HCT116 (cell line): ENCODE measurements around the gene SLC6A11. TPM values are rescaled to one million over a fixed set of nuclear protein-coding genes. Genes with fewer than 3 reads are reported as not detected.

Experiments used
- ATAC-seq: fragments of 200-7000 bp; cut with Tn5 transposase; 2 replicates; pipeline ENCODE4 v1.9.1; 2020; ENCODE audit warnings: mild to moderate bottlenecking, moderate library complexity
- BruUV-seq: library from RNA; stranded (reverse); fragments of 400-500 nt; replicated peaks from 2 replicates; lab custom pipeline; 2021; lab: Mats Ljungman, UMichigan
- CTCF ChIA-PET: fragments of 300-600 bp; sonication (Branson Sonifier 250); formaldehyde crosslinking; loops from one replicate; lab custom pipeline; 2021; ENCODE audit warnings: antibody characterized with exemption; lab: Charles Lee
- POLR2A ChIA-PET: fragments of 300-600, 350-600 bp; sonication (Branson Sonifier 250); formaldehyde crosslinking; loops from one replicate; lab custom pipeline; 2021; ENCODE audit warnings: antibody characterized with exemption; lab: Charles Lee
- RAD21 ChIA-PET, 2 experiments: fragments of 300-600 bp; sonication (Branson Sonifier 250); formaldehyde crosslinking; loops; one replicate each; lab custom pipeline; 2023; ENCODE audit warnings: low total read pairs in 2 of 2; ENCODE audit not compliant: uncharacterized antibody in 2 of 2, unreplicated experiment in 2 of 2, low non-redundant PET in 1 of 2; lab: Charles Lee
- DNase-seq: peaks from one replicate; pipeline ENCODE4 v3.0.0-alpha.2; 2010; ENCODE audit warnings: low read depth, low spot score
- H2AFZ ChIP-seq: fragments of 200-600 bp; shearing (Covaris generic), sonication (generic); 2 replicates; pipeline ENCODE4 v1.6.1; 2017; ENCODE audit warnings: low read depth, mixed run types, mixed read lengths, antibody characterized with exemption, low read length; ENCODE audit not compliant: poor library complexity, severe bottlenecking
- H3K27ac ChIP-seq: 2 replicates; pipeline ENCODE4 v1.5.1; 2012; ENCODE audit warnings: low read depth, low read length
- H3K27me3 ChIP-seq: fragments of 200-600 bp; sonication (generic); 2 replicates; pipeline ENCODE4 v1.6.1; 2016; ENCODE audit warnings: mixed run types, low read length, mixed read lengths; ENCODE audit not compliant: insufficient read depth
- H3K36me3 ChIP-seq, 2 experiments: fragments of 200-500 bp in 1 of 2; fragments of 200-600 bp in 1 of 2; sonication (Bioruptor generic) in 1 of 2; sonication (generic) in 1 of 2; 2 replicates each; pipeline versions ENCODE4 v1.5.1 to v1.6.1; 2014 to 2016; ENCODE audit warnings: low read length in 2 of 2, inconsistent platforms in 1 of 2, mixed read lengths in 1 of 2, mixed run types in 1 of 2; ENCODE audit not compliant: insufficient read depth in 2 of 2, control insufficient read depth in 1 of 2
- H3K4me1 ChIP-seq, 2 experiments: fragments of 200-600 bp in 1 of 2; sonication (generic) in 1 of 2; 2 replicates each; pipeline versions ENCODE4 v1.5.1 to v1.6.1; 2012 to 2017; ENCODE audit warnings: low read length in 2 of 2, inconsistent platforms in 1 of 2, mild to moderate bottlenecking in 1 of 2, mixed read lengths in 1 of 2, mixed run types in 1 of 2, moderate library complexity in 1 of 2; ENCODE audit not compliant: insufficient read depth in 2 of 2, control insufficient read depth in 1 of 2
- H3K4me2 ChIP-seq: fragments of 200-600 bp; sonication (generic); 2 replicates; pipeline ENCODE4 v1.6.1; 2017; ENCODE audit warnings: mixed run types, low read length, mixed read lengths
- H3K4me3 ChIP-seq, 2 experiments: fragments of 200-600 bp in 1 of 2; sonication (generic) in 1 of 2; replicated peaks in 1 of 2; 2 replicates each; pipeline ENCODE4 v1.5.1; 2011 to 2016; ENCODE audit warnings: low read length in 2 of 2, control low read depth in 1 of 2, low read depth in 1 of 2, mild to moderate bottlenecking in 1 of 2, mixed read lengths in 1 of 2, mixed run types in 1 of 2
- H3K79me2 ChIP-seq: fragments of 200-600 bp; sonication (generic); 2 replicates; pipeline ENCODE4 v1.6.1; 2017; ENCODE audit warnings: mild to moderate bottlenecking, mixed run types, low read length, moderate library complexity, mixed read lengths; ENCODE audit not compliant: insufficient read depth
- H3K9ac ChIP-seq: fragments of 200-600 bp; sonication (generic); 2 replicates; pipeline ENCODE4 v1.6.1; 2016; ENCODE audit warnings: low read length, mixed read lengths
- H3K9me2 ChIP-seq: fragments of 200-600 bp; sonication (generic), shearing (Covaris generic); 2 replicates; pipeline ENCODE4 v1.6.1; 2017; ENCODE audit warnings: mixed run types, mild to moderate bottlenecking, moderate library complexity; ENCODE audit not compliant: insufficient read depth
- H3K9me3 ChIP-seq, 2 experiments: fragments of 200-500 bp in 1 of 2; fragments of 200-600 bp in 1 of 2; sonication (Bioruptor generic) in 1 of 2; sonication (generic) in 1 of 2; 2 replicates each; pipeline ENCODE4 v1.6.1; 2014 to 2017; ENCODE audit warnings: low read length in 2 of 2, mixed read lengths in 2 of 2, inconsistent platforms in 1 of 2, low read depth in 1 of 2, mild to moderate bottlenecking in 1 of 2, mixed run types in 1 of 2, moderate library complexity in 1 of 2; ENCODE audit not compliant: control insufficient read depth in 1 of 2, insufficient read depth in 1 of 2
- H4K20me1 ChIP-seq: fragments of 200-600 bp; sonication (generic), shearing (Covaris generic); 2 replicates; pipeline ENCODE4 v1.6.1; 2017; ENCODE audit warnings: mixed run types, mild to moderate bottlenecking, moderate library complexity; ENCODE audit not compliant: insufficient read depth
- CBX3 ChIP-seq: IDR thresholded peaks from 2 replicates; pipeline ENCODE4 v1.6.1; 2012; ENCODE audit warnings: low read depth
- ELF1 ChIP-seq: IDR thresholded peaks from 2 replicates; pipeline ENCODE4 v1.6.1; 2012; ENCODE audit warnings: low read depth, borderline replicate concordance
- EZH2 ChIP-seq: fragments of 200-600 bp; sonication (generic); IDR thresholded peaks from 2 replicates; pipeline ENCODE4 v1.6.1; 2017; ENCODE audit warnings: antibody characterized with exemption, mixed run types
- FOSL1 ChIP-seq: IDR thresholded peaks from 2 replicates; pipeline ENCODE4 v1.6.1; 2012; ENCODE audit warnings: low read depth
- POLR2A ChIP-seq: IDR thresholded peaks from 2 replicates; pipeline ENCODE4 v1.7.0; 2011; ENCODE audit warnings: borderline replicate concordance; ENCODE audit not compliant: insufficient read depth, insufficient read length; ENCODE audit errors: extremely low read depth
- POLR2AphosphoS5 ChIP-seq: IDR thresholded peaks from 2 replicates; pipeline ENCODE4 v1.6.1; 2011; ENCODE audit warnings: mild to moderate bottlenecking, low read depth, low read length, moderate library complexity
- RAD21 ChIP-seq: IDR thresholded peaks from 2 replicates; pipeline ENCODE4 v1.6.1; 2012; ENCODE audit warnings: low read depth, mild to moderate bottlenecking
- SP1 ChIP-seq: IDR thresholded peaks from 2 replicates; pipeline ENCODE4 v1.6.1; 2012; ENCODE audit warnings: low read depth
- SRF ChIP-seq: IDR thresholded peaks from 2 replicates; pipeline ENCODE4 v1.6.1; 2012; ENCODE audit warnings: low read depth
- TCF7L2 ChIP-seq: IDR thresholded peaks from 2 replicates; pipeline ENCODE4 v1.7.0; 2011; ENCODE audit warnings: borderline replicate concordance, inconsistent platforms; ENCODE audit not compliant: insufficient read depth, insufficient read length; ENCODE audit errors: extremely low read depth
- intact Hi-C: fragments of 100-400 bp; cut with micrococcal nuclease; formaldehyde crosslinking; loops from 2 replicates; pipeline ENCODE4 v1.10.0; 2022
- total RNA-seq: library from RNA; stranded (reverse); gene quantifications from one replicate; pipeline ENCODE4 v1.2.1, GENCODE V29; 2021; ENCODE audit not compliant: unreplicated experiment
- TF ChIP-seq, protein P1 (sequence below): IDR thresholded peaks from 2 replicates; pipeline ENCODE4 v1.6.1; 2011; ENCODE audit warnings: mild to moderate bottlenecking, low read length, moderate library complexity; ENCODE audit not compliant: insufficient replicate concordance; ENCODE audit errors: extremely low read depth
- TF ChIP-seq, protein P2 (sequence below), 3 experiments: fragments of 200-600 bp in 1 of 3; sonication (generic) in 1 of 3; IDR thresholded peaks in 2 of 3; conservative IDR thresholded peaks in 1 of 3; 2 replicates each; pipeline ENCODE4 v1.5.1; 2012 to 2017; ENCODE audit warnings: low read depth in 2 of 3, low read length in 2 of 3, antibody characterized with exemption in 1 of 3, borderline replicate concordance in 1 of 3, control low read depth in 1 of 3, mild to moderate bottlenecking in 1 of 3, mixed read lengths in 1 of 3, mixed run types in 1 of 3, moderate library complexity in 1 of 3; ENCODE audit not compliant: insufficient read depth in 1 of 3
- TF ChIP-seq, protein P3 (sequence below): IDR thresholded peaks from 2 replicates; pipeline ENCODE4 v1.6.1; 2012

SLC6A11 gene
- total RNA-seq, 1 experiment from 2014 or later = not detected

DNA sequence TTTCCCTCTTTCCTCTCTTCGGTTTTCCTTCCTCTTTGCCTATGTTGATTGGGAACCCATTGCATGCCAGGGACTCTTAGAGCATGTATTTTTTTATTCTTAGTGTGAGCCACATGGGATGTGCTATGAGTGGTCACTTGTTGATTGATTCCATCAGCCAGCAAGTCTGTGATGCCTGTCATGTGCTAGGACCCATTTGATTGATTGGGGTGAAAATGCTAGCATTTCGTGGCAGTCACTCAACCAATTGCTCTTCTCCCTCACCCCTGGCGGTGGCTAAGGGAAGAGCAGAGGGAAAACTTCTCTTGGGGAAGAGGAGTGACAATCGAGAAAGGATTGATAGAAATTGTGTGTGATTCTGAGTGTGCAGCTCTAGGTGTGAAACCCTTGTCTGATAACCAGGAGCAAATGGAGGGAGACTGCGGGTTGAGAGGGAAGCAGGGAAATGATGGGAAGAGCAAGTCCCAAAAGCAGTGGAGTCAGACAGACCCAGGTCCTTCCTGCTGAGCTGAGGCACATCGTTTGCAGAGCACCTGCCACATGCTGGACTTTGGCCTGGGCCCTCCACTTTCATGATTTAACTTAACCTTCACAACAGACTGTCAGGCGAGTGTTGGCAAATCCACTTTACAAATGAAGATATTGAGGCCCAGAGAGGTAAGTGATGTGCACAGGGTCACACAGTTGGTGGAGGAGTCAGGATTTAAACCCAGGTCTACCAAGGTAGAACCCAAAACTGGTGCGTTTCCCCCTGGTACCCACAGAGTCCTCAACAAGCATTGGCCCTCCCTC, 40.0 kb downstream of the SLC6A11 start:
- no peak for TF ChIP-seq SRF
- TF ChIP-seq, protein P1, sequence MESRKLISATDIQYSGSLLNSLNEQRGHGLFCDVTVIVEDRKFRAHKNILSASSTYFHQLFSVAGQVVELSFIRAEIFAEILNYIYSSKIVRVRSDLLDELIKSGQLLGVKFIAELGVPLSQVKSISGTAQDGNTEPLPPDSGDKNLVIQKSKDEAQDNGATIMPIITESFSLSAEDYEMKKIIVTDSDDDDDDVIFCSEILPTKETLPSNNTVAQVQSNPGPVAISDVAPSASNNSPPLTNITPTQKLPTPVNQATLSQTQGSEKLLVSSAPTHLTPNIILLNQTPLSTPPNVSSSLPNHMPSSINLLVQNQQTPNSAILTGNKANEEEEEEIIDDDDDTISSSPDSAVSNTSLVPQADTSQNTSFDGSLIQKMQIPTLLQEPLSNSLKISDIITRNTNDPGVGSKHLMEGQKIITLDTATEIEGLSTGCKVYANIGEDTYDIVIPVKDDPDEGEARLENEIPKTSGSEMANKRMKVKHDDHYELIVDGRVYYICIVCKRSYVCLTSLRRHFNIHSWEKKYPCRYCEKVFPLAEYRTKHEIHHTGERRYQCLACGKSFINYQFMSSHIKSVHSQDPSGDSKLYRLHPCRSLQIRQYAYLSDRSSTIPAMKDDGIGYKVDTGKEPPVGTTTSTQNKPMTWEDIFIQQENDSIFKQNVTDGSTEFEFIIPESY = no peak
- no peak for TF ChIP-seq TCF7L2
- TF ChIP-seq POLR2A = no peak
- TF ChIP-seq RAD21 = 0 out of 2 replicates have a peak, but pooled peaks have one; percentile 9
- no peak for TF ChIP-seq POLR2AphosphoS5
- TF ChIP-seq, protein P2, sequence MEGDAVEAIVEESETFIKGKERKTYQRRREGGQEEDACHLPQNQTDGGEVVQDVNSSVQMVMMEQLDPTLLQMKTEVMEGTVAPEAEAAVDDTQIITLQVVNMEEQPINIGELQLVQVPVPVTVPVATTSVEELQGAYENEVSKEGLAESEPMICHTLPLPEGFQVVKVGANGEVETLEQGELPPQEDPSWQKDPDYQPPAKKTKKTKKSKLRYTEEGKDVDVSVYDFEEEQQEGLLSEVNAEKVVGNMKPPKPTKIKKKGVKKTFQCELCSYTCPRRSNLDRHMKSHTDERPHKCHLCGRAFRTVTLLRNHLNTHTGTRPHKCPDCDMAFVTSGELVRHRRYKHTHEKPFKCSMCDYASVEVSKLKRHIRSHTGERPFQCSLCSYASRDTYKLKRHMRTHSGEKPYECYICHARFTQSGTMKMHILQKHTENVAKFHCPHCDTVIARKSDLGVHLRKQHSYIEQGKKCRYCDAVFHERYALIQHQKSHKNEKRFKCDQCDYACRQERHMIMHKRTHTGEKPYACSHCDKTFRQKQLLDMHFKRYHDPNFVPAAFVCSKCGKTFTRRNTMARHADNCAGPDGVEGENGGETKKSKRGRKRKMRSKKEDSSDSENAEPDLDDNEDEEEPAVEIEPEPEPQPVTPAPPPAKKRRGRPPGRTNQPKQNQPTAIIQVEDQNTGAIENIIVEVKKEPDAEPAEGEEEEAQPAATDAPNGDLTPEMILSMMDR (IDR thresholded peaks at IDR 0.05 in 2 of 3, conservative IDR thresholded peaks at IDR 0.05 in 1 of 3; ENCODE audit: borderline replicate concordance in 1 of 3, insufficient read depth in 1 of 3, low read depth in 2 of 3, low read length in 2 of 3) = peak in 2 of 3 experiments; percentile 72 to 84; a peak in 4 of 6 replicates
- TF ChIP-seq EZH2 = no peak
- TF ChIP-seq ELF1 = no peak
- TF ChIP-seq FOSL1 = no peak
- TF ChIP-seq, protein P3, sequence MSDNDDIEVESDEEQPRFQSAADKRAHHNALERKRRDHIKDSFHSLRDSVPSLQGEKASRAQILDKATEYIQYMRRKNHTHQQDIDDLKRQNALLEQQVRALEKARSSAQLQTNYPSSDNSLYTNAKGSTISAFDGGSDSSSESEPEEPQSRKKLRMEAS = no peak
- TF ChIP-seq SP1 = no peak
- peak; percentile 36; the same call in 1 of the 2 replicates for TF ChIP-seq CBX3
- Histone ChIP-seq H3K9ac (no peak overlapping the region), H3K36me3 (no peaks in the 10 kb centered on the region), H3K4me2 (no peak overlapping the region), H4K20me1 (no peaks in the 10 kb centered on the region), H3K4me1 (no peaks in the 10 kb centered on the region), H3K27ac (no peak overlapping the region), H2AFZ (no peak overlapping the region), H3K9me2 (no peaks in the 10 kb centered on the region), H3K79me2 (no peaks in the 10 kb centered on the region), H3K9me3 (no peaks in the 10 kb centered on the region), H3K4me3 (no peak overlapping the region), H3K27me3 (peaks cover 64% of the 10 kb centered on the region)
- DNase-seq = peak; percentile 12
- RAD21 ChIA-PET = no interaction called here
- intact Hi-C loops = no loop called here
- POLR2A ChIA-PET = no interaction called here
- CTCF ChIA-PET = no interaction called here
- BruUV-seq = no TSS peak
- peak; percentile 82 for ATAC-seq
